ENCODE measurements around the gene ESYT3. TPM values are rescaled to one million over a fixed set of nuclear protein-coding genes. Genes with fewer than 3 reads are reported as not detected.
"Not testable (repeated sequence)": the region's sequence is repeated elsewhere in the genome, so short reads cannot be mapped to it uniquely, and the experiment has no call there.

The ESYT3 gene
- total RNA-seq, 1 donor: under 0.01 TPM

DNA sequence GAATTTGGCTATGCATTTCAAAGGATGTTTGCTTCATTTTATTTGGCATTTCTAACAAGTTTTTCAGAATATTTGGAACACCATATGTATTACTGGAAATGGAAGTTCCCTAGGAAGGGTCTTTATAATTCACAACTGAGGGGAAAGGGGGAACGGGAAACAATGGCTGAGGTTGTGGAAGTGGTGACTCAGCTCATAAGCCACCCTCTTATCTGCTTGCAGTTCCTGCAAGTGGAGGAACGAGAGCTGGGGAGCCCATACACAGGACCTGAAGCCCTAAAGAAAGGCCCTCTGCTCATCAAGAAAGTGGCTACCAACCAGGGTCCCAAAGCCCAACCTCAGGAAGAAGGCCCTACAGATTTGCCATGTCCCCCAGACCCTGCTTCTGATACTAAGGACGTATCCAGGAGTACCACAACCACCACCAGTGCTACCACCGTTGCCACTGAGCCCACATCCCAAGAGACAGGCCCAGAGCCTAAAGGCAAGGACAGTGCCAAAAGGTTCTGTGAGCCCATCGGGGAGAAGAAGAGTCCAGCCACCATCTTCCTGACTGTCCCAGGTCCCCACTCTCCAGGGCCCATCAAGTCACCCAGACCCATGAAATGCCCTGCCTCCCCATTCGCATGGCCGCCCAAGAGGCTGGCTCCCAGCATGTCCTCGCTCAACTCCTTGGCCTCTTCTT lies 37.9 kb downstream of the ESYT3 start:
- TF ChIP-seq, protein P1, sequence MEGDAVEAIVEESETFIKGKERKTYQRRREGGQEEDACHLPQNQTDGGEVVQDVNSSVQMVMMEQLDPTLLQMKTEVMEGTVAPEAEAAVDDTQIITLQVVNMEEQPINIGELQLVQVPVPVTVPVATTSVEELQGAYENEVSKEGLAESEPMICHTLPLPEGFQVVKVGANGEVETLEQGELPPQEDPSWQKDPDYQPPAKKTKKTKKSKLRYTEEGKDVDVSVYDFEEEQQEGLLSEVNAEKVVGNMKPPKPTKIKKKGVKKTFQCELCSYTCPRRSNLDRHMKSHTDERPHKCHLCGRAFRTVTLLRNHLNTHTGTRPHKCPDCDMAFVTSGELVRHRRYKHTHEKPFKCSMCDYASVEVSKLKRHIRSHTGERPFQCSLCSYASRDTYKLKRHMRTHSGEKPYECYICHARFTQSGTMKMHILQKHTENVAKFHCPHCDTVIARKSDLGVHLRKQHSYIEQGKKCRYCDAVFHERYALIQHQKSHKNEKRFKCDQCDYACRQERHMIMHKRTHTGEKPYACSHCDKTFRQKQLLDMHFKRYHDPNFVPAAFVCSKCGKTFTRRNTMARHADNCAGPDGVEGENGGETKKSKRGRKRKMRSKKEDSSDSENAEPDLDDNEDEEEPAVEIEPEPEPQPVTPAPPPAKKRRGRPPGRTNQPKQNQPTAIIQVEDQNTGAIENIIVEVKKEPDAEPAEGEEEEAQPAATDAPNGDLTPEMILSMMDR (IDR thresholded peaks at IDR 0.05; ENCODE audit: insufficient read depth, low read depth, low read length): no peak
- DNase-seq (ENCODE audit: low read depth): no peak
- no peak overlapping the region for H3K4me3 ChIP-seq (ENCODE audit: low read depth, low read length)

- H3K4me3 ChIP-seq (ENCODE audit: low read depth, low read length): no peak overlapping the region
- DNase-seq (ENCODE audit: low read depth): no peak
Observed at GRCh38 chr3:138473391-138473790, 39.0 kb downstream of the ESYT3 start.

GRCh38 chr3:138474163-138474562 lies 39.7 kb downstream of the ESYT3 start:
- TF ChIP-seq, protein P1 (IDR thresholded peaks at IDR 0.05; ENCODE audit: insufficient read depth, low read depth, low read length): no peak
- DNase-seq (ENCODE audit: low read depth): no peak
- no peak overlapping the region for H3K4me3 ChIP-seq (ENCODE audit: low read depth, low read length)

More at GRCh38 chr3:138473391-138473790, 39.0 kb downstream of the ESYT3 start:
- TF ChIP-seq, protein P1 (IDR thresholded peaks at IDR 0.05; ENCODE audit: insufficient read depth, low read depth, low read length): no peak

GRCh38 chr3:138476526-138476925 lies 42.1 kb downstream of the ESYT3 start:
- no peak overlapping the region for H3K4me3 ChIP-seq (ENCODE audit: low read depth, low read length)
- TF ChIP-seq, protein P1 (IDR thresholded peaks at IDR 0.05; ENCODE audit: insufficient read depth, low read depth, low read length): no peak
- DNase-seq (ENCODE audit: low read depth): no peak

GRCh38 chr3:138477120-138477519 lies 42.7 kb downstream of the ESYT3 start:
- TF ChIP-seq, protein P1 (IDR thresholded peaks at IDR 0.05; ENCODE audit: insufficient read depth, low read depth, low read length): no peak
- no peak for DNase-seq (ENCODE audit: low read depth)
- no peak overlapping the region for H3K4me3 ChIP-seq (ENCODE audit: low read depth, low read length)

GRCh38 chr3:138477801-138478200 lies 43.4 kb downstream of the ESYT3 start:
- TF ChIP-seq, protein P1 (IDR thresholded peaks at IDR 0.05; ENCODE audit: insufficient read depth, low read depth, low read length): no peak
- H3K4me3 ChIP-seq (ENCODE audit: low read depth, low read length): no peak overlapping the region
- DNase-seq (ENCODE audit: low read depth): no peak

DNA sequence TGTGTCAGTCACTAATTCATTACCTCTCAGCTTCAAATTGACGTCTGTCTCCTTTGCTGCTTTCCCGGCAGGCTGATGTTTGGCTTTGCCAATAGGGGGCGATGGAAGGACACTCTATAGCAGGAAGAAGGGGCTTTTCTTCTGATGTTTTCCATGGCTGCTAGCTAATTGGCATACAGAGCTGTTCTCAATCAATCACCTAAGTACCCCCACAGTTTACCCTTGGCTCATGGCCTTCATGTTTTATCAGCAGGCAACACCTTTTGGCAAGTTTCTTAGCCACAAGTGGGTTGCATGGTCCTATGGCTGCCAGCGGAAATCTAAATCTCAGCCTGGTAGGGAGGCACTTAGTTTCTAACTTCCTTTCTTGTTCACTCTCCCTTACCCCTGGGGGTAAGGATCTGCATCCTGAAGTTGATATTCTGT lies 45.0 kb downstream of the ESYT3 start:
- DNase-seq (ENCODE audit: low read depth): peak; percentile 48
- TF ChIP-seq, protein P1 (IDR thresholded peaks at IDR 0.05; ENCODE audit: insufficient read depth, low read depth, low read length): peak; percentile 88
- no peak overlapping the region for H3K4me3 ChIP-seq (ENCODE audit: low read depth, low read length)

DNA sequence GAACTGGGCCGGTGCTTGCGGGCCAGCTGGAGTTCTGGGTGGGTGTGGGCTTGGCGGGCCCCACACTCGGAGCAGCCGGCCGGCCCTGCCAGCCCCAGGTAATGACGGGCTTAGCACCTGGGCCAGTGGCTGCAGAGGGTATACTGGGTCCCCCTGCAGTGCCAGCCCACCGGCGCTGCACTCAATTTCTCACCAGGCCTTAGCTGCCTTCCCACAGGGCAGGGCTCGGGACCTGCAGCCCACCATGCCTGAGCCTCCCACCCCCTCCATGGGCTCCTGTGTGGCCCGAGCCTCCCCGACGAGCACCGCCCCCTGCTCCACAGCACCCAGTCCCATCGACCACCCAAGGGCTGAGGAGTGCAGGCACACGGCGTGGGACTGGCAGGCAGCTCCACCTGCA lies 50.3 kb downstream of the ESYT3 start:
- not testable (repeated sequence) for H3K4me3 ChIP-seq (ENCODE audit: low read depth, low read length); DNase-seq (ENCODE audit: low read depth)

DNA sequence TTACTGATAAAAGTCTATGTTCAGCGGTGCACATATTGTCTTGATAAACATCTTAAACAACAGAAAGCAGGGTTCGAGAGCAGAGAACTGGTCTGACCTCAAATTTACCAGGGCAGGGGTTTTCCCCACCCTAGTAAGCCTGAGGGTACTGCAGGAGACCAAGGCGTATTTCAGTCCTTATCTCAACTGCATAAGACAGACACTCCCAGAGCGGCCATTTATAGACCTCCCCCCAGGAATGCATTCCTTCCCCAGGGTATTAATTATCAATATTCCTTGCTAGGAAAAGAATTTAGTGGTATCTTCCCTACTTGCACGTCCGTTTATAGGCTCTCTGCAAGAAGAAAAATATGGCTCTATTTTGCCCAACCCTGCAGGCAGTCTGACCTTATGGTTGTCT lies 52.2 kb downstream of the ESYT3 start:
- H3K4me3 ChIP-seq (ENCODE audit: low read depth, low read length); DNase-seq (ENCODE audit: low read depth): not testable (repeated sequence)

Data from fibroblast of villous mesenchyme (primary cell).